K562 (cell line): ENCODE data around the gene ATP6V0D1. TPM values are rescaled to one million over a fixed set of nuclear protein-coding genes. Genes with fewer than 3 reads are reported as not detected.
A peak's percentile ranks its signal among the peaks of the same experiment; 100 is the strongest.

Source experiments
- C11orf30 ChIP-seq: fragments of 450-650 bp; IDR thresholded peaks from 2 replicates; pipeline ENCODE4 v1.6.1; 2016; ENCODE audit warnings: low read depth, mild to moderate bottlenecking
- COPS2 ChIP-seq: fragments of 450-650 bp; conservative IDR thresholded peaks from 2 replicates; pipeline ENCODE4 v1.6.1; 2016; ENCODE audit warnings: mild to moderate bottlenecking, moderate library complexity
- NEUROD1 ChIP-seq: fragments of 150-350 bp; IDR thresholded peaks from 2 replicates; pipeline ENCODE4 v1.6.1; 2014; ENCODE audit warnings: borderline replicate concordance, low read length, low read depth; ENCODE audit not compliant: partially characterized antibody
- NRF1 ChIP-seq, 2 experiments: fragments of 450-650 bp; IDR thresholded peaks in 1 of 2; conservative IDR thresholded peaks in 1 of 2; 2 replicates each; pipeline ENCODE4 v1.6.1; 2014; ENCODE audit warnings: mild to moderate bottlenecking in 2 of 2
- PCBP1 ChIP-seq: fragments of 200-400 bp; formaldehyde crosslinking; IDR thresholded peaks from 2 replicates; pipeline ENCODE4 v1.6.1; 2018; ENCODE audit warnings: mild to moderate bottlenecking, low read depth, low read length; ENCODE audit not compliant: poor library complexity, severe bottlenecking
- PKNOX1 ChIP-seq: fragments of 450-650 bp; IDR thresholded peaks from 2 replicates; pipeline ENCODE4 v1.6.1; 2016
- PTBP1 ChIP-seq: fragments of 200-400 bp; formaldehyde crosslinking; IDR thresholded peaks from 2 replicates; pipeline ENCODE4 v1.6.1; 2017; ENCODE audit warnings: low read depth, low read length
- RREB1 ChIP-seq: fragments of 250-450 bp; sonication (Bioruptor Pico); IDR thresholded peaks from 2 replicates; pipeline ENCODE4 v1.4.0; 2020
- SRF ChIP-seq, 2 experiments: fragments of 250-450, 450-650 bp in 1 of 2; sonication (Bioruptor Pico) in 1 of 2; sonication (generic) in 1 of 2; formaldehyde crosslinking; IDR thresholded peaks; 2 replicates each; pipeline versions ENCODE4 v1.5.0 to v1.5.1; 2020 to 2022; ENCODE audit warnings: mild to moderate bottlenecking in 1 of 2, missing genetic modification reagents in 1 of 2
- TAF1 ChIP-seq: IDR thresholded peaks from 2 replicates; pipeline ENCODE4 v1.6.1; 2011; ENCODE audit warnings: mild to moderate bottlenecking, low read length, moderate library complexity; ENCODE audit not compliant: insufficient read depth, control insufficient read depth, severe bottlenecking; ENCODE audit errors: extremely low read depth
- WHSC1 ChIP-seq: IDR thresholded peaks from one replicate; pipeline ENCODE4 v1.6.1; 2012; ENCODE audit warnings: low read length, control low read depth, inconsistent platforms
- ZBTB33 ChIP-seq: sonication (generic); formaldehyde crosslinking; IDR thresholded peaks from 2 replicates; pipeline ENCODE4 v1.8.1; 2023; ENCODE audit warnings: mild to moderate bottlenecking, missing genetic modification reagents
- ZFX ChIP-seq: sonication (generic); formaldehyde crosslinking; IDR thresholded peaks from 2 replicates; pipeline ENCODE4 v1.8.0; 2022; ENCODE audit warnings: mild to moderate bottlenecking, missing genetic modification reagents, moderate library complexity
- ZNF778 ChIP-seq: fragments of 450-650 bp; formaldehyde crosslinking; IDR thresholded peaks from 2 replicates; pipeline ENCODE4 v1.4.0; 2020; ENCODE audit warnings: mild to moderate bottlenecking, moderate library complexity
- polyA plus RNA-seq, 8 experiments: library from polyadenylated mRNA; depleted of rRNA in 4 of 8; stranded (reverse) in 5 of 8; unstranded in 3 of 8; fragments of >200 nt; fragmentation: Nextera tagmentation in 2 of 8; fragmentation: Illumina TruSeq in 1 of 8; extraction: Ambion mirVana in 2 of 8; extraction: Trizol in 1 of 8; gene quantifications; 2 replicates each; pipeline versions ENCODE4 v1.2.1 to v1.2.3, GENCODE V29; 2011 to 2014; ENCODE audit warnings: inconsistent platforms in 1 of 8, missing spikeins in 1 of 8
- total RNA-seq, 7 experiments: library from RNA; depleted of rRNA in 6 of 7; stranded (reverse); fragments of >200 nt in 6 of 7; fragmentation: Illumina TruSeq in 2 of 7; extraction: Trizol in 2 of 7; gene quantifications; 2 replicates each; pipeline versions ENCODE4 v1.2.1 to v1.2.3, GENCODE V29; 2011 to 2021; ENCODE audit warnings: low replicate concordance in 1 of 7
- TF ChIP-seq, protein P1 (sequence below): sonication (generic); formaldehyde crosslinking; IDR thresholded peaks from 2 replicates; pipeline ENCODE4 v1.9.0; 2022; ENCODE audit warnings: mild to moderate bottlenecking, missing genetic modification reagents
- TF ChIP-seq, protein P2 (sequence below), 2 experiments: IDR thresholded peaks; 2 replicates each; pipeline ENCODE4 v1.6.1; 2011; ENCODE audit warnings: borderline replicate concordance in 1 of 2, control low read depth in 1 of 2, low read depth in 1 of 2, low read length in 1 of 2, mild to moderate bottlenecking in 1 of 2, mixed read lengths in 1 of 2, moderate library complexity in 1 of 2; ENCODE audit not compliant: insufficient read depth in 1 of 2, insufficient read length in 1 of 2, poor library complexity in 1 of 2, severe bottlenecking in 1 of 2; ENCODE audit errors: extremely low read depth in 1 of 2

Gene ATP6V0D1
- total and polyA plus RNA-seq, 9 of the 15 experiments (the other 6 are each of a cell fraction or from before 2014, with no cell fraction given), result 23.2 to 69.7 (median 45.6) TPM

- TF ChIP-seq NEUROD1, result no peak
- TF ChIP-seq, protein P1, sequence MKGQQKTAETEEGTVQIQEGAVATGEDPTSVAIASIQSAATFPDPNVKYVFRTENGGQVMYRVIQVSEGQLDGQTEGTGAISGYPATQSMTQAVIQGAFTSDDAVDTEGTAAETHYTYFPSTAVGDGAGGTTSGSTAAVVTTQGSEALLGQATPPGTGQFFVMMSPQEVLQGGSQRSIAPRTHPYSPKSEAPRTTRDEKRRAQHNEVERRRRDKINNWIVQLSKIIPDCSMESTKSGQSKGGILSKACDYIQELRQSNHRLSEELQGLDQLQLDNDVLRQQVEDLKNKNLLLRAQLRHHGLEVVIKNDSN, result peak; percentile 44
- TF ChIP-seq ZBTB33, result peak; percentile 91
- TF ChIP-seq PKNOX1, result no peak
- TF ChIP-seq TAF1, result peak; percentile 15
- peak; percentile 49 for TF ChIP-seq PCBP1
- no peak for TF ChIP-seq C11orf30
- TF ChIP-seq SRF (CRISPR knock-in tag; IDR thresholded peaks at IDR 0.05), result no peak
- TF ChIP-seq PTBP1, result no peak
- TF ChIP-seq ZNF778, result no peak
- peak; percentile 41 to 55; a peak in 3 of 4 replicates for TF ChIP-seq NRF1 (conservative IDR thresholded peaks at IDR 0.05 in 1 of 2, IDR thresholded peaks at IDR 0.05 in 1 of 2)
- no peak for TF ChIP-seq COPS2
- TF ChIP-seq WHSC1, result no peak
- 0 out of 2 replicates have a peak, but pooled peaks have one; percentile 7 for TF ChIP-seq ZFX (CRISPR knock-in tag)
- TF ChIP-seq, protein P2, sequence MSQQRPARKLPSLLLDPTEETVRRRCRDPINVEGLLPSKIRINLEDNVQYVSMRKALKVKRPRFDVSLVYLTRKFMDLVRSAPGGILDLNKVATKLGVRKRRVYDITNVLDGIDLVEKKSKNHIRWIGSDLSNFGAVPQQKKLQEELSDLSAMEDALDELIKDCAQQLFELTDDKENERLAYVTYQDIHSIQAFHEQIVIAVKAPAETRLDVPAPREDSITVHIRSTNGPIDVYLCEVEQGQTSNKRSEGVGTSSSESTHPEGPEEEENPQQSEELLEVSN (IDR thresholded peaks at IDR 0.05; ENCODE audit: borderline replicate concordance in 1 of 2, extremely low read depth in 1 of 2, insufficient read depth in 1 of 2, insufficient read length in 1 of 2, low read depth in 1 of 2, low read length in 1 of 2, poor library complexity in 1 of 2, severe bottlenecking in 1 of 2), result peak; percentile 57 to 80
- TF ChIP-seq RREB1 (CRISPR knock-in tag), result no peak
Observed at GRCh38 chr16:67430504-67430976, 50.4 kb downstream of the ATP6V0D1 start (continued).
